Measurements from ENCODE around the gene GATA5.

Gene GATA5, protein sequence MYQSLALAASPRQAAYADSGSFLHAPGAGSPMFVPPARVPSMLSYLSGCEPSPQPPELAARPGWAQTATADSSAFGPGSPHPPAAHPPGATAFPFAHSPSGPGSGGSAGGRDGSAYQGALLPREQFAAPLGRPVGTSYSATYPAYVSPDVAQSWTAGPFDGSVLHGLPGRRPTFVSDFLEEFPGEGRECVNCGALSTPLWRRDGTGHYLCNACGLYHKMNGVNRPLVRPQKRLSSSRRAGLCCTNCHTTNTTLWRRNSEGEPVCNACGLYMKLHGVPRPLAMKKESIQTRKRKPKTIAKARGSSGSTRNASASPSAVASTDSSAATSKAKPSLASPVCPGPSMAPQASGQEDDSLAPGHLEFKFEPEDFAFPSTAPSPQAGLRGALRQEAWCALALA

DNA sequence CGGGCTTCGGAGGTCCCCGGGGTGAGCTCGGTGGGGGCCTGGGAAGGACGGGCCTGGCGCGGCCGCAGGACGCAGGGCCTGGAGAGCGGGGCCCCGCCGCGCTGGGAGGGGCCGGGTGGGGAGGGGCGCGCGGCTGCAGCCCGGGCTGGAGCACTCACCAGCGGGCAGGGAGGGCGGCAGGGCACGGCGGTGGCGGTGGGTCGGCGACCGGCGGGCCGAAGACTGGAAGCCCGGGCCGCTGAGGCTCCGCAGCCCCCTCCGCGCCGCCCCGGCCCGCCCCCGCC, at the start of gene GATA5:
Gene GATA5 (minus strand): TSS at position 224 of the 284 bp plus-strand sequence. CDS start 474 bp downstream, outside the sequence.
- DNase-seq, result no peak

GRCh38 chr20:62525014-62525413, 49.2 kb upstream of the GATA5 start:
- DNase-seq, result no peak

GRCh38 chr20:62524505-62524911, 48.7 kb upstream of the GATA5 start:
- no peak for DNase-seq

GRCh38 chr20:62523473-62524203, 47.8 kb upstream of the GATA5 start:
- peak; percentile 79 to 83 for DNase-seq

DNA sequence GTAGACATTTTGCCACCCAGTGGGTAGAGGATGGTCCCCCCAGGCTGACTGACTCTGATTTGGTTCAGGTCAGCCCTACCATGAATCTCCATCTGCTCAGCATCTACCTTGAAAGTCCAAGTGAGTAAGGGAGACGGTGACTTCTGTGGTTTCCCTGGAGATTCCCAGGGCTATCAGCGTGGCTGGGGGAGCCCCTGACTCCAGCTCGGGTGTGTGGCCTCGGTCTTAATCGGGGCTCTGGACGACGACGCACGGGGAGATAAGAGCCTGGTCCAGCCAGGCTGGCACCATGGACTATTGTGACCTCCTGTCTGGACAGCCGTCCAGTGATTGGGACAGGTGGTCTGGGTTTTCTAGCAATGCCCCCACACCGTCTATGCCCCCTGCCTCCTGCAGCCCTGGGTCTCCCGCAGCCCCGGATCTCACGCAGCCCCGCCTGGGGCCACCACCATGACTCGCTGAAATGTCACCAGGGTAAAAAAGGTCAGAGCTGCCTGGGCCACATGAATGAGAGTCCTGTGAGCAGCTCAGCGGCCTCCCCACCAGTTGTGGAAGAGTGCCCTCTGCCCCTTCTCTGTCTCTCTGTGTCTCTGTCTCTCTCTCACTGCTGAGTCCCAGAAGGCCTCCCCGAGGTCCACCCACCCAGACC, 47.1 kb upstream of the GATA5 start:
- DNase-seq, result peak; percentile 20 to 43

- no peak for DNase-seq
These were observed 44.0 kb upstream of the GATA5 start for GRCh38 chr20:62519826-62520225.

DNA sequence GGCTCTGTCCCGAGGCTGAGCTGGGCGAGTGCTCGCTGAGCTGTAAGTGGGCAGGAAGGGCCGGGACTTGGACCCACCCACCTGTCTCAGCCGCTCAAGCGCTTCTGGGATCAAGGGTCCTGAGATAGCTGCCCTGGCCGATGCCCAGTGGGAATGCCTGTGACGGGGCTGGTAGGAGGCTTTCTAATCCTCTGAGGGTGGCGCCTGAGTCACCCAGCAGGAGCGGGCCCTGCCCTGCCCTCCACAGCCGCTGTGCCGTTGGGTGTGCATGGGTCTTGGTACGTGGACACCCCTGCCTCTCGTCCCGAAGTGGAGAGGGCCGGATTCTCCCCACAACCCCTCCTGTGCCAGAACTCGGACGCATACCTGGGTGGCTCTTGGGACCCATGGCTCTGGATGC, 43.1 kb upstream of the GATA5 start:
- DNase-seq, result no peak

DNA sequence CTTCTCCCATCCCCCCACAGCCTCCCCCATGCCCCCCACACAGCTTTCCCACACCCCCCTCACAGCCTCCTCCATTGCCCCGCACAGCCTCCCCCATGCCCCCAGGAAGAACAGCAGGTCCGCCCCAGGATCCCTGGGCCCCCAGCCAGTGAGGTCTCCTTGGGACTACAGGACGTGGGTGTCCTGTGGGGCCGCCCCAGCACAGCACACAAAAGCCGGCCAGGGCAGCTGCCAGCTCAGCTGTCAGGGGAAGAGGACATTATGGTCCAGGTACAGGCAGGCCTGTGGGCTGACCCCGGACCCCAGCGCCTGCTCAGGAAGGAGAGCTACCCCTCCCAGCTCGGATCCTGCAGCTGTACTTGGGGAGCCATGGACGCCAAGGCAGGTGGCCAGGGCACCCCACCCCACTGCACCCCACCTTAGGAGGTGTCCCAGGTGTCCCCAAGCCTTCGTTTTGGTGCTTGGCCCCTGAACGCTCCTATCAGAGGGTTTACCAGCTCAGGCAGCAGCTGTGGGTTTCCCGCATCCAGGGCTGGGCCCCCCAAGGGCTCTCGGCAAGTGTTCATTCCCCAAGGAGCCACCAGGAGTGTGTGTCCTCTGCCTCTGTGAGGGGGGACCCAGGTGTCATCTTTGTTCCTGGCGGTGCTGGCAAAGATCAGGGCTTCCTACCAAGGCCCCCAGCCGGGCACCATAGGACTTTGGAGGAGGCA, 42.3 kb upstream of the GATA5 start:
- DNase-seq, result no peak

DNA sequence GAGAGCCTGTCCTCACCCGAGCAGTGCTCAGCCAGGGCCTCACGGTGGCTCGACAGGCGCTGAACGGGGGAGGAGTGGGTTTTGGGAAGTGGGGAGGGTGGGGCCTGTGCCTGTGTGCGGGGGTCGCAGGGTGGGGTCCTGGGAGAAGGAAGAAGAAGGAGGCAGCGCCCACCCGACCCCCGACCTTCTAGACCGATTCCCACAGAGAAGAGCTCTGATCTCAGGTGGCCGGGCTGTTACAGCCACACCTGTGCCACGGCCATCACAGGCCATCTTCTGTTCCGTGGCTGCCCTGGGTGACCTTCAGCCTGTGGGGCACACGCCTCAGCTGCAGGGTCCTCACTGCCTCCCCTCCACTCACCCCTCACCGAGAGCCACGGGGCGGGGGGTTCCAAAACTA, 41.4 kb upstream of the GATA5 start:
- DNase-seq, result no peak

GRCh38 chr20:62516338-62516737, 40.5 kb upstream of the GATA5 start:
- no peak for DNase-seq

- DNase-seq, result no peak
These were observed 40.0 kb upstream of the GATA5 start for GRCh38 chr20:62515826-62516225.

DNA sequence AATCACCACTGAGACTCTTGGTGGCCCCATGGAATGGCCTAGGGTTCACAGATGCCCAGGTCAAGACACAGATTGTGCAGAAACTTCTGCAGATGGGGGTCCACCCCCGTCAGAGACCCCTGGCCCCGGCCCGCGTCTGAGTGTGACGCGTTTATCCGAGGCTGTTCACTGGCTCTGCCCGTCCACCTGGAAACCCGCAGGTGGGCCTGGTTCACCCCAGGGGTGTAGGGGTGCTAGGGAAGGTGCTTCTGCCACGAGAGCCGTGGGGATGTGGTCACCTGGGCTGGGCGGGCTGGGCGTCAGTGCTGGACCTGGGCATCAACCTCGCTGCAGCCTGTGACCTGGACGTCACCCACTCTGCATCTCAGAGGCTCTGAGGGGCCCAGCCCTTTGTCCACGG, 39.5 kb upstream of the GATA5 start:
- no peak for DNase-seq

- no peak for DNase-seq
These were observed 38.2 kb upstream of the GATA5 start for GRCh38 chr20:62513991-62514390.

DNA sequence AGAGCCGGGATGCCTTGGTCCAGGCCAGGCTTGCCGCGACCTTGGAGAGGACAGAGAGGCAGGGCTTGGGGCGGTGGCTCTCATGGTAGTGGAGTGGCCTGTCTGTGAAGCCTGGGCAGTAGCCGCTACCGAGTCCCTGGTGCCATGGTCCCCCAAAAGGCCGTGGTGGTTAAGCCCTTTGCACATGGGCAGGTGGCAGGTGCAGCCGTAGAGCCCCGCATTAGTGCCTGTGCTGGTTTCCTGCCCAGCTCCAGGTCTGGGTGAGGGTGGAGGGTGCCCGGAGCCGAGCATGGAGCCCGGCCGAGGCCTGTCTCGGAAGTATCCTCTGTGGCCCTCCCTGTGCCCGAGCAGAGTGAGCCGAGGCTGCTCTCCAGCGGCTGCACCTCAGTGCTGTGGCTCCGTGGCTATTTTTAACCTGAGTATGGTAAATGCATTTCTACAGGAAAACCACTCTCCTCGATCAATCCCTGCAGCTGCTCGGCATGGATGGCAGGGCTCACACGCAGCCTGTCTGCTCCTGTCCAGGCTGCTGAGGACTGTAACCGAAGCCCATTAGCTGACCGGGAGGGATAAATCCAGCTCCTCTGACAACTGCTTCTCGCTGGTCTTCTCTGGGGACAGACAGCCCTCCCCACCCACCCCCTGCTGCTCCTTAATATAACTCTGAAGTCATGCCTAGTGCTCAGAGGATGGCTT, 36.3 kb upstream of the GATA5 start:
- no peak for DNase-seq

DNA sequence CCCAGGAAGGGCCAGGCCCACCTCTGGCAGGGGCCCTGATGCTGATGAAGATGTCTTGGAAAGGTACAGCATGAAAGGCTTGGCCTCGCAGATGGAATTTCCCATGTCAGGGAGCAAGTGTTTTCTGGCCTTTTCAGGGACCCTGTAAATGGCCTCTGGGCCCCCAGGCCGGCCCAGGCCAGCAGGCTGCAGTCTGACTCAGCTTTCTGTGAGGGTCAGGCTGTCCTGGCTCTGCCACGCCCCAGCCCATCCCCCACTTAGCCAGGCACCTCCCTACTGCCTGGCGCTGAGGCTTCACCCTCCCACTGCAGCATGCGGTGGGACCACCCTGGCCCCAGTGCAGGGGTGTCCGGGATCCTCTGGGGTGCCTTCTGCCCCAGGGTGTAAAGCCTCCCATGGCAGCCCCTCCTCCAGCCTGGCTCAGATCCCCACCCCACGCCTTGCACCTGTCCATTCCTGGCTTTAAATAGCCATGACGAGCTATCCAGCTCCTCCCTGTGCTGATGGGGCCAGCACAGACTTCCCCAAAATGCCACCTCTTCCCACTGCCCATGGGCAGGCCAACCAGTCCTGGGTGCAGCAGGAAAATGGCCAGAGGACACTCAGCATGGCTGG, 35.6 kb upstream of the GATA5 start:
- DNase-seq, result no peak

DNA sequence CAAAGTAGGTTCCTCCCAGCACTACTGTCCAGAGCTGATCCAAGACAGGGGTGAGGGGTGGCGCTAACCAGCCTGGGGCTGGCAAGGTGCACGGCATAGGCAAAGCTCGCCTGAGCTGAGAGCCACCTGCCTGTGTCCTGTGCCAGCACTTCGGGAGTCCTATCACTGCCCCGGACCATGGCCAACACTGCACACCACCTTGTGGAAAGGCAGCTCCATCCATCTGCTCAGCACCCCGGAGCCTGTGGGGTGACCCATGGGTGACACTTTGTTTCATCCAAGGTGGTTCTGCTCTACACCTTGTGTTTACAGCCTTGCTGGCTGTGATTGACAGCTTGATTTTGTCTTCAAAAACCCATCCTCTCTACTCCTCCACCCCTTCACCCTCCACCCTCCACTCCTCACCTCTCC, 32.9 kb upstream of the GATA5 start:
- no peak for DNase-seq

DNA sequence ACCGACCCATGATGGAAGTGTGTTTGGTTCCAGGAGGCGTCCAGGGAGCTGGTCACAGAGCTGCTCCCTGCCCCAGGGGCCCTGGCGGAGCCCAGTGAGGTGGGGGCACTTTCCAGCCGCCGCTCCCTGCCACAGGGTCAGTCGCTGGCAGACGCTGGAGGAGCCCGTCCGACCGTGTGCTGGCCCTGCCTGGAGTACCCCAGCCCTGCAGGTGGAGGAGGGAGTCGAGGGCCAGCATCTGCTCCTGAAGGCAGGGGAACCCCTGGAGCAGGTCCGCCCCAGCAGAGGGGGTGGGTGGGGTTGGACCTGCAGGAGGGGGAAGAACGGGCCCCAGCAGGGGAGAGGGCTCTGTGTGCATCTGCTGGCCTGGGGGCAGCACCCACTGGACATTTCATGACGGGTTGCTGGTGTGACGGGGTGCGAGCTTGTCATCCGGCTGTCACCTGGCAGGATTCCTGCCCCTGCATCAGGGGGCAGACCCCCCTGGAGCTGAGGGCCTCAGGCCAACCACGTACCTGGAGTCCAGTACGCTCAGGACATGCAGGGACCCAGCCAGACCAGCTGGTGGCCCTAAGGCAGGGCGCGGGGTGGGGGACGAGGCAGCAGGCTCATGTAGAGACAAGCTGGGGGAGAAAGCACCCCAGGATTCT, 32.3 kb upstream of the GATA5 start:
- no peak for DNase-seq

DNA sequence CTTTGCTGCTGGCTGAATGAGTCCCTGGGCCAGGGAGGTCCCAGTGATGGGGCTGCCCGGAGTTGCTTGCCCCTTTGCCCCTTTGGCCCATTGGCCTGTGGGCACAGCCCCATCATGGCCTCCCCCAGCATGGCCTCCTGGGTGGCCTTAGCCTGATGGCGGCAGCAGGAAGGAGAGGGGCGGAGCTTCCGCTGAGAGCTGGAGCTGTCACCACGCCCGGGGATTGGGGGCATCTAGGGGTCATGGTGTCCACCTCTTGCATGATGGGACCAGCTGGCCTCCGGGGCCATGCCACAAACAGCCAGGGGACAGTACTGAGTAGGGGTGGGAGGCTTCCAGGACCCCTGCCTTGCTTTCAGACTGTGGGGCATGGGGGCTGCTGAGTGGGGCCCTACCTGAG, 31.5 kb upstream of the GATA5 start:
- DNase-seq, result no peak

DNA sequence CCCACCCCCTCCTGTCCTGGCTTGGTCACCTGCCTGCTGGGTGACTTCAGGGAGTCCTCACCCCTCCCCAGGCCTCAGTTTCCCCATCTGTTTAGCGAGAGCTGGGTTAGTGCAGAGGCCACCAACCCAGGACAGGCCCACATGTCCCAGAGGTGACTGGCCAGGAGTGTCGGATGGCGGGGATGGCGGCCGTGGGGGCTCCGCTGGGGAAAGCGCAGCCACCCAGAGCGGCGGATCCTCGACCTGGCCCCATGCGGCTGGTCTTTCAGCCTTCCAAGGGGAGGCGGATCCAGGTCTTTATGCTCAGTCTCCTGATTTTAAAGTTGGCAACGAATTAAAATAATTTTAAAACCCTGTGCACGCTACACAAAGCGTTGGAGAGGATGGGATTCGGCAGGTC, 31.0 kb upstream of the GATA5 start:
- DNase-seq, result no peak

- DNase-seq, result no peak
These were observed 30.3 kb upstream of the GATA5 start for GRCh38 chr20:62506087-62506486.

DNA sequence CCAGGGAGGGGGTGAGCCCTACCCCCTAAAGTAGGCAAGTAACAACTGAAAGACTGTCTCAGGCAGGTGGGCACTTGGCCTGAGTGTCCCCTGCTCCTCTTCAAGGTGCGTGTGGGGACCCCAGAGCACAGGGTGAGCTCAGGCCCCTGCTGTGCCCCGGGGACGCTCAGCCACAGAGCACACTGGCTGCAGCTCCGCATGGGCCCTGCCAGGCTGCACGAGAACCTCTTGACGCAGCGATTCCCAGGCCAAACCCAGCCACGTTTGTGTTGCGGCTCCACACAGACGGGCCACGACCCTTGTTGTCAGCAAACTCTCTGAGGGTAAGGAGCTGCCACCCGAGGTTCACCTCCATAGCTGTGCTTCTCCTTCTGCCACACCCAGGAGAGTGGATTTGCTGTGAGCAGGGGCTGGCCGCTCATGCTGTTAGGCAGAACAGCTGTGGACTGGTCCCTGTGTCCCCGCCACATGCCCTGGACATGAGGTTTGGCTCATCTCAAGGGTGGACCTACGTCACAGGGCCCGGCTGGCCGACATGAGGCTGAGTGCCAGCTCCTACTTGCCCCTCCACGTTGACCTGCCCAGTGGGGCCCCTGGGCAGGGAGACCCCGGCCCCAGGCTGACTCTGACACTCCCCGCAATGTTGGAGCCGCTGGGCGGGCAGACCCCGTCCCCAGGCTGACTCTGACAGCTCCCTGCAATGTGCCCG, 29.7 kb upstream of the GATA5 start:
- DNase-seq, result no peak

Measured in activated CD4-positive, alpha-beta T cell treated with anti-CD3 and anti-CD28 coated beads, Interleukin-2, amount 50 U/mL, for 48 hours (primary cell).